DND-41 (cell line): Measurements from ENCODE around the gene NOC2L.

Source experiments
- EZH2 ChIP-seq: IDR thresholded peaks from 3 replicates; pipeline ENCODE4 v1.6.1; 2012; ENCODE audit warnings: borderline replicate concordance, low read depth, mild to moderate bottlenecking, moderate library complexity, low read length, inconsistent platforms; ENCODE audit not compliant: severe bottlenecking
- TF ChIP-seq, protein P1 (sequence below): IDR thresholded peaks from 2 replicates; pipeline ENCODE4 v1.5.1; 2012; ENCODE audit warnings: borderline replicate concordance, low read length, moderate library complexity, mild to moderate bottlenecking; ENCODE audit not compliant: poor library complexity, severe bottlenecking; ENCODE audit errors: extremely low read depth

DNA sequence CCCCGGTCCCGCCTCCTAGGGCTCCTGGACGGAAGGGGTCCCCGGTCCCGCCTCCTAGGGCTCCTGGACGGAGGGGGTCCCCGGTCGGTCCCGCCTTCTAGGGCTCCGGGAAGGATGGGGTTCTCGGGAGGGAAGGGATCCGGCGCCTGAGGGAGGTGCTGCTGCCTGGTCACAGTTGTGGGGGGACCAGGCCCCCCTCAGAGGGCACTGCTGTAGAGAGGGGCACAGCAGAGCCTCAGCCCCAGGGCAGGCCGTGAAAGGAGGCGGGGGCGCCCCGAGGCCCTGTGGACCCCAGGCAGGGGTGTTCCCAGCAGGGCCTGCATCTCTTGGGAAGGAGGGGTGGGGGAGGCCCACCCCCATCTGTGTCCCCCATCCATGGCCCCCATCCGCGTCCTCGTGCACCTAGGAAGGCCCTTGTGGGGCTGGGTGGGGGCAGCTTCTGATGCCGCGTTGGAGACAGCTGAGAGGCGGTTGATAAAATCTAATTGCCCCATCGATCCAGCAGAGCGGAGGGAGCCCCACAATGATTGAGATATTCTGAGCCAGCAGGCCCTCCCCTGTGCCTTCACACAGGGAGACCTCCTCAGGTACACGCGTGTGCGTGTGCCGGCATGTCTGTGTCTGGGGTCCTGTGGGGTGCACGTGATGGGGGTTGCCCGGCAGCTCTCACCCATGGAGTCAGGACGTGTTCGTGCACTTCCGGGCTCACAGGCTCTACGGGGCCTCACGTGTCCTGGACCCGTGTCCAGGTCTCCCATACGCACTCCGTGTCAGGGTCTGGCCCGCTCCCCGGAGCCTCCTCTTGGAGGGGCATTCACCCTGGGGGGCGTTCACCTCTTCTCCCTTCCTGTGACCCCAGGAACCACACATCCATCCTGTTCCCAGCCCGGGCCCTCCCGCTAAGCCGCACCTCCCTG lies 22.4 kb downstream of the NOC2L start:
- TF ChIP-seq, protein P1, sequence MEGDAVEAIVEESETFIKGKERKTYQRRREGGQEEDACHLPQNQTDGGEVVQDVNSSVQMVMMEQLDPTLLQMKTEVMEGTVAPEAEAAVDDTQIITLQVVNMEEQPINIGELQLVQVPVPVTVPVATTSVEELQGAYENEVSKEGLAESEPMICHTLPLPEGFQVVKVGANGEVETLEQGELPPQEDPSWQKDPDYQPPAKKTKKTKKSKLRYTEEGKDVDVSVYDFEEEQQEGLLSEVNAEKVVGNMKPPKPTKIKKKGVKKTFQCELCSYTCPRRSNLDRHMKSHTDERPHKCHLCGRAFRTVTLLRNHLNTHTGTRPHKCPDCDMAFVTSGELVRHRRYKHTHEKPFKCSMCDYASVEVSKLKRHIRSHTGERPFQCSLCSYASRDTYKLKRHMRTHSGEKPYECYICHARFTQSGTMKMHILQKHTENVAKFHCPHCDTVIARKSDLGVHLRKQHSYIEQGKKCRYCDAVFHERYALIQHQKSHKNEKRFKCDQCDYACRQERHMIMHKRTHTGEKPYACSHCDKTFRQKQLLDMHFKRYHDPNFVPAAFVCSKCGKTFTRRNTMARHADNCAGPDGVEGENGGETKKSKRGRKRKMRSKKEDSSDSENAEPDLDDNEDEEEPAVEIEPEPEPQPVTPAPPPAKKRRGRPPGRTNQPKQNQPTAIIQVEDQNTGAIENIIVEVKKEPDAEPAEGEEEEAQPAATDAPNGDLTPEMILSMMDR = no peak
- no peak for TF ChIP-seq EZH2
